Skeletal muscle satellite cell (primary cell): ENCODE results near the gene TMEM9B.

Experiments
- H3K27me3 ChIP-seq: 2 replicates; pipeline ENCODE4 v1.7.0; 2013; ENCODE audit warnings: low read length; ENCODE audit not compliant: control insufficient read depth, insufficient read depth
- H3K36me3 ChIP-seq: 2 replicates; pipeline ENCODE4 v1.7.0; 2013; ENCODE audit warnings: mild to moderate bottlenecking, control low read depth, low read length; ENCODE audit not compliant: insufficient read depth
- H3K4me1 ChIP-seq: 2 replicates; pipeline ENCODE4 v1.7.0; 2013; ENCODE audit warnings: low read length; ENCODE audit not compliant: control insufficient read depth, insufficient read depth
- H3K4me2 ChIP-seq: 2 replicates; pipeline ENCODE4 v1.7.0; 2013; ENCODE audit warnings: mild to moderate bottlenecking, low read length
- H3K4me3 ChIP-seq: 2 replicates; pipeline ENCODE4 v1.7.0; 2013; ENCODE audit warnings: low read length
- H3K9ac ChIP-seq: 2 replicates; pipeline ENCODE4 v1.7.0; 2013; ENCODE audit warnings: mild to moderate bottlenecking, low read depth, low read length, moderate library complexity
- H3K9me3 ChIP-seq: replicated peaks from 2 replicates; pipeline ENCODE4 v1.7.0; 2013; ENCODE audit warnings: mild to moderate bottlenecking, control low read depth, low read length

TMEM9B gene

DNA sequence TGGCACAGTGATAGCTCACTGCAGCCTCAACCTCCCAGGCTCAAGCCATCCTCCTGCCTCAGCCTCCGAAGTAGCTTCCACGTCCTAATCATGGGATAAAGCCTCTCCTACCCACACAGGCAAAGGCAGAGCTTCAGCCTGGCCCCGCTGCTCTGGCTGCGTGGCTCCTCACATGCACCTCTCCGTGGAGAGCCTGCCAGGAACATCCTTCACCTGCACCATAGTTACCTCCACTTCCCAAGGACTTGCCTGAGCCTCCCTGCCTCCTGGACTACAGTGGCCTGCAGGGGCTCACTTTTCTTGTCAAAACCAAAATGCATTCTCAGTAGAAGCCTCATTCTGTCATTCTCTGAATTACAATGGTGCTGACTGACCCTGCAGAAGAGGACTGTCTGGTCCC lies 38.0 kb downstream of the TMEM9B start:
- Histone ChIP-seq H3K4me2 (no peak overlapping the region), H3K27me3 (no peaks in the 10 kb centered on the region), H3K4me1 (peaks cover 8% of the 10 kb centered on the region), H3K4me3 (no peak overlapping the region), H3K36me3 (peaks cover 24% of the 10 kb centered on the region), H3K9me3 (no peaks in the 10 kb centered on the region), H3K9ac (no peak overlapping the region)

DNA sequence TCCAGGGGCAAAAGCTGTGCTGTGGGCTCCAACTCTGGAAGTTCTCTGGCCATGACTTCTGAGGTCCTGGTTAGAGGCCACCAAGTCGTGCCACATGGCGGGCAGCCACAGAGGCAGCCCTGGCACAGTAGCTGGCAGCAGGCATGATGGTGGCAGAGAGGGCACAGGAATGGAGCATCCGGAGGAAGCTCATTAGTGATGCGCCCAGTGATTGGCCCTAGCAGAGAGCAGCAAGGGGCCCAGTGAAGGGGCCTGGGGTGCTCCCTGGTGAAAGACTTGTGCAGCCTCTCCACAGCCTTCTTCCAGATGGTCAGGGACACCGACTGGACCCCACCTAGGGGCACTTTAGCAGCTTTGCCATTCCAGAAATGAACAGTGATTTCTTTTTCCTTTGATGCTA lies 38.5 kb downstream of the TMEM9B start:
- H3K4me3 ChIP-seq: no peak overlapping the region
- no peaks in the 10 kb centered on the region for H3K9me3 ChIP-seq
- H3K27me3 ChIP-seq: no peaks in the 10 kb centered on the region
- peaks cover 8% of the 10 kb centered on the region for H3K4me1 ChIP-seq
- H3K9ac ChIP-seq: no peak overlapping the region
- H3K36me3 ChIP-seq: peaks cover 29% of the 10 kb centered on the region
- no peak overlapping the region for H3K4me2 ChIP-seq

DNA sequence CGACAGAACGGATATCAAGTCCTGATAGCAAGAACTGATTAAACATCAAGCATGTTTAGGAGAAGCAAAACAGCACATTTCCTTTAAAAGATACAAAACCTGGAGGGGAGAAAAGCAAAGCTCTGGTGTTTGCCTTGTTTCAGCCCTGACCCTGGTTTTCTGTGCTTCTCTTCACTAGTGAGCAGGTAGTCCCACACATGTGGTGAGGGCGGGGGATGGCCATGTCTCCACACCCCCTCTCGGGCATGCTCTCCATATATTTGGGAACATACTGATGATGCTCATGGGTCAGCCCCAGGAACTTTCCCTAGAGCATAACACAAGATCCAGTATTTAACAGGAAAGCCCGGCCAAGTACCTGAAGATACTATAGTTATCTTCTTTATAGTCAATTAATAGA lies 41.6 kb downstream of the TMEM9B start:
- peaks cover 16% of the 10 kb centered on the region for H3K4me1 ChIP-seq
- H3K4me2 ChIP-seq: no peak overlapping the region
- no peaks in the 10 kb centered on the region for H3K9me3 ChIP-seq
- peaks cover 55% of the 10 kb centered on the region for H3K36me3 ChIP-seq
- H3K9ac ChIP-seq: no peak overlapping the region
- H3K4me3 ChIP-seq: no peak overlapping the region
- H3K27me3 ChIP-seq: no peaks in the 10 kb centered on the region

DNA sequence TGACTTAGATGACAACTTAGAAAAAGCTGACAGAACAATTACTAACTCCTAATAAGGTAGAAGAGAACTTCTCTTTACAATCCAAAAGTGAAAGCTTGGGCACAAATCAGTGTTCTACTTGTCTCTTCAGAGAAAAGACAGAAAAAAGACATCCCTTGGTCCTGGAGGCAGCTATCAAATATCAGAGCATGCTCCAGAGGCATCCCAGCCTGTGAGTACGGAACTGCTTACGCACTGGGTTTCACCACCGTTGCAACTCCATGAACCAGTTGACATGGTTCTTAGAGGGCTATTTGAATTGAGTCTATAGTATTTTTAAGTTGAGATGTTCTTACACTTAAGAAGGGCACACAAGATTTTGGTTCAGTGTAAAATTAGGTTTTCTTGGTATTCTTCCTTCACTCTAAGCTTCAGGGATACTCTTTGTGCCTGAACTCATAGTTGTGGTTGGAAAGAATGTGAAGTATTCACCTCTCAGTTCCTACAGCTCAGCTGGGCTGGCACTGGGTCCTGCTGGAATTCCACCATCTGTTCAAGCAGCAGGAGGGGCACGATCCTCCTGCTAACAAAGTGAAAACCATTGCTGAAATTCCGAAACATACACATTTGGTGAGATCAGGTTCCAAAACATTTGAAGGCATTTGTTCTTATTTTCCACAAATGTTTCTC lies 47.0 kb downstream of the TMEM9B start:
- Histone ChIP-seq H3K27me3 (no peaks in the 10 kb centered on the region), H3K9ac (peak overlapping the region; percentile 71), H3K4me1 (peaks cover 40% of the 10 kb centered on the region), H3K4me2 (peak overlapping the region; percentile 80), H3K36me3 (peaks cover 49% of the 10 kb centered on the region), H3K9me3 (no peaks in the 10 kb centered on the region), H3K4me3 (peak overlapping the region; percentile 58)

DNA sequence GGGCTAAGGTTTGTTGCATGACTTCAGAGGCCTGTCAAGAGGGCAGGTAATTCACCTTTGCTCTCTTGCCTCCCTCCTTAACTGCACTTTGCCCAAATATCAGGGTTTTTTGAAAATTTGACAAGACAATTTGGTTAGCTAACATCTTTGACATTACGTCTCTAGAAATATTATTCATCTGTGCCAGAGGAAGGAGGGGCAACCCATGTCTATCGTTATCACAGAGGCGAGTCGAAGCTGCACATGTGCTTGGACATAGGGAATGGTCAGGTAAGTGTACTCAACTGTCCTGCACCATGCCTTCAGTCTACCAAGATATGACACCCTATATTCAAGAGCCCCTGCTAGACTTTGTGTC lies 49.6 kb downstream of the TMEM9B start:
- Histone ChIP-seq H3K4me2 (peak overlapping the region; percentile 79), H3K36me3 (peaks cover 26% of the 10 kb centered on the region), H3K4me3 (no peak overlapping the region), H3K4me1 (peaks cover 50% of the 10 kb centered on the region), H3K9ac (no peak overlapping the region), H3K9me3 (no peaks in the 10 kb centered on the region), H3K27me3 (no peaks in the 10 kb centered on the region)

DNA sequence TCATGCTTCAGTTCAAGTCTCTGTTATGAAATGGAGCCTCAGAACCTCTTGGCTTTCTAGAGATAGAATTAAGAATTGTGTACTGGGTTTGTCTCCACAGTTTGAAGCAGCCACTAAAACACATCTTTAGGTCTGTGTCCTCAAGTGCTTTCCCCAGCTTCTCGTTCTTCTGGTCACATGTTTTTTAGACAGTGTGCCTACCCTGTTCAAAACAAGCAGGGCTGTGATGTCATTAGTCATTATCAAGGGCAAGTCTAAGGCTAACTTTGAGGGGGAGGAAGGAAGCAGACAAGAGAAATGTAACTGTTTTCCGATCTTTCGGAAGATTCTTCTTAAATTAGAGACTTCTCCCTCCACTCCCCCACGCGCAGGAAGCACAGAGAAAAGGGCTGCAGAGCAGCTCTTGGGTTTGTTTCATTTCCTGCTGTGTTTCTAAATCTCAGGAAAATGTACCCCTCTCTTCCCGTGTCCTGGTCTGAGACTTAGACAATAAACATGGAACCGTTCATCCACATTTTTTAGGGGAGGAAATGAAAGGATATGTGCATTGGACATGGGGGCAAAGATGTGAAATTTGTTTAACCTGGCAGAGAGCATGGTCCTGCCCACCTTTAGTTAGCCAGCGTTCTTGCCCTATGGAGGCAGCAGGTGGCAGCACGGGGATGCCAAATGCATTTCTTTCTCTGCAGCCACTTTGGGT lies 50.1 kb downstream of the TMEM9B start:
- Histone ChIP-seq H3K4me3 (peak overlapping the region; percentile 57), H3K4me2 (peak overlapping the region; percentile 79), H3K27me3 (no peaks in the 10 kb centered on the region), H3K4me1 (peaks cover 50% of the 10 kb centered on the region), H3K36me3 (peaks cover 23% of the 10 kb centered on the region), H3K9me3 (no peaks in the 10 kb centered on the region), H3K9ac (peak overlapping the region; percentile 57)

DNA sequence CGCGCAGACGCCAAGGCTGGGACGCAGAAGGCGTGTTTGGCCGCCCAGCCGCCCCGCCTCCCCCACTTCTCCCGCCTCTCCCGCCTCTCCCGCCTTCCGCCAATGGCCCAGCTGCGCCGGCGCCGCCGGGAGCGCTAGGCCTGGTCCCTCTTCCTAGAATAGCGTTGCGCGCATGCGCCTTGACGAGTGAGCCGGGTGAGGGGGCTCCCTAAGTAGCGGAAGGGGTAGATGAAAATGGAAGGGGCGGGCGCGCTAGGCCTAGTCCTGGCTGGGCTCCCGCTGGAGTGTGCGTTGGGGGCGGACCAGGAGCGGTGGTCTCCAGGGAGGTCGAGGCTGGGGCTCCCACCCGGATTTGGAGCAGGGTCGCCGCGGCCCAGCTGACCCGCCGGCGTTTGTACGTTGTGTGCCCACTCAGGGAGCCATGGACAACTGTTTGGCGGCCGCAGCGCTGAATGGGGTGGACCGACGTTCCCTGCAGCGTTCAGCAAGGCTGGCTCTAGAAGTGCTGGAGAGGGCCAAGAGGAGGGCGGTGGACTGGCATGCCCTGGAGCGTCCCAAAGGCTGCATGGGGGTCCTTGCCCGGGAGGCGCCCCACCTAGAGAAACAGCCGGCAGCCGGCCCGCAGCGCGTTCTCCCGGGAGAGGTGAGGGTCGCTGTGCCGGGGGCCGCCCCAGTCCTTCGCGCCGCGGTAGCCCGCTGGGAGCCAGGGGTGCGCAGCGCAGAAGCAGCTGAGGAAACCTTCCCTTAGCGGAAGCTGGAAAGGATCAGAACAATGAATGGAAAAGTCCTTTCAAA lies 53.0 kb downstream of the TMEM9B start, which contains the start of gene AKIP1:
AKIP1 (plus strand) TSS at position 161 of the 795 bp plus-strand sequence; CDS start at position 422, 261 bp downstream.
- Histone ChIP-seq H3K4me2 (peak within 1 kb of the TSS; percentile 90), H3K36me3 (peaks cover 5% of the 10 kb centered on the region), H3K4me1 (peaks cover 40% of the 10 kb centered on the region), H3K4me3 (peak within 1 kb of the TSS; percentile 93), H3K9me3 (no peaks in the 10 kb centered on the region), H3K9ac (peak within 1 kb of the TSS; percentile 95), H3K27me3 (no peaks in the 10 kb centered on the region)

DNA sequence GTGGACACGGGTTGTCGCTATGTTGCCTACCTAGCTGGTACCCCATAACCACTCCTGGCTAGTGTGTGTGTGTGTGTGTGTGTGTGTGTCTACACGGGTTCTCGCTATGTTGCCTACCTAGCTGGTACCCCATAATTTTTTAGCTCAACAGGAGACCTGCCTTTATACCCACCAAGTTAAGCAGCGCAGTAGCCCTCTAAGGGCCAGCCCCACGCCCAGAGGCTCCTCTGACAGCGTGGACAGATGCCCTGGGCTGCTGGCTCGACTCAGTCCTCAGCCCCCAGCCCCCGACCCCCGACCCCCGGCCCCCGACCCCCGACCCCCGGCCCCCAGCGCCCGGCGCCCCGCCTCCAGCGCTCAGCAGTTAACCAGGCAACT lies 53.6 kb downstream of the TMEM9B start:
- Histone ChIP-seq H3K9ac (peak overlapping the region; percentile 66), H3K4me3 (peak overlapping the region; percentile 72), H3K27me3 (no peaks in the 10 kb centered on the region)

DNA sequence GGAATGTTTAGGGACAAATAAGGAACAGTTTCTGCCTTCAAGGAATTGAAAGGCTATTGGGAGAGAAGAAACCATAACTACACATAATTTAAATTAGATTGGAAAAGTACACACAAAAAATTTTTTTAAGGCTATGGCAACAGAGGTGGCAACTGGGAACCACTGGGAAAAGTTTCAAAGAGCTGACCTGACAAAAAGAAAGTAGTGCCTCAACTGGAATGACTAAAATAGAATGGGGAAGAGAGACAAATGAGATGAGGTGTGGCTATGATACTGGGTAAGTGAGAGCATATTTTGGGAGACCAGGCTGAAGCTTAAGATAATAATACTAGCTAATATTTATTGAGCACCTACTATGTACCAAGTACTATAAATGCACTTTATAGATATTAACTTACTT lies 56.1 kb downstream of the TMEM9B start:
- H3K4me3 ChIP-seq: no peak overlapping the region
- H3K4me1 ChIP-seq: peaks cover 36% of the 10 kb centered on the region
- no peak overlapping the region for H3K4me2 ChIP-seq
- H3K9me3 ChIP-seq: no peaks in the 10 kb centered on the region
- no peaks in the 10 kb centered on the region for H3K27me3 ChIP-seq
- H3K36me3 ChIP-seq: no peaks in the 10 kb centered on the region
- H3K9ac ChIP-seq: no peak overlapping the region

More for the DNA sequence above, 53.6 kb downstream of the TMEM9B start:
- Histone ChIP-seq H3K4me2 (peak overlapping the region; percentile 90), H3K4me1 (peaks cover 45% of the 10 kb centered on the region), H3K9me3 (no peaks in the 10 kb centered on the region), H3K36me3 (peaks cover 5% of the 10 kb centered on the region)

DNA sequence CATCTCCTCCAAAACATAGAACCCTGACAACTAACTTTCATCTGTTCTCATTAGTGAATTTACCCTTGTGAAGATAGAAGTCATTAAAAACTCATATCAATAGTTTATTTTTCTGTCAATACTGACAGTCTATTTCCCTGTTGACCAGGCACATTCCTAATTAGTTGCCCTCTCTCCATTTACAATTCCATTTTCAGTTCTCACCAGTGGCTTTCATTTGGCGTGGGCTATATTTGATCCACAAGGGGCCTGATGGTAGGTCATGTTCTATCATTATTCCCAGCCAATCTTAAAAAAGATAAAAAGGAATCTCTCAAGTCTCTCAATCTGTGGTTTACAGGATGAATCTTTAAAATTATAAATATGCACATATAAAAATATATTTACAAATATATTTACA lies 57.1 kb downstream of the TMEM9B start:
- no peak overlapping the region for H3K9ac ChIP-seq
- no peaks in the 10 kb centered on the region for H3K9me3 ChIP-seq
- peaks cover 31% of the 10 kb centered on the region for H3K4me1 ChIP-seq
- H3K4me2 ChIP-seq: peak overlapping the region; percentile 44
- no peaks in the 10 kb centered on the region for H3K27me3 ChIP-seq
- no peak overlapping the region for H3K4me3 ChIP-seq
- no peaks in the 10 kb centered on the region for H3K36me3 ChIP-seq

DNA sequence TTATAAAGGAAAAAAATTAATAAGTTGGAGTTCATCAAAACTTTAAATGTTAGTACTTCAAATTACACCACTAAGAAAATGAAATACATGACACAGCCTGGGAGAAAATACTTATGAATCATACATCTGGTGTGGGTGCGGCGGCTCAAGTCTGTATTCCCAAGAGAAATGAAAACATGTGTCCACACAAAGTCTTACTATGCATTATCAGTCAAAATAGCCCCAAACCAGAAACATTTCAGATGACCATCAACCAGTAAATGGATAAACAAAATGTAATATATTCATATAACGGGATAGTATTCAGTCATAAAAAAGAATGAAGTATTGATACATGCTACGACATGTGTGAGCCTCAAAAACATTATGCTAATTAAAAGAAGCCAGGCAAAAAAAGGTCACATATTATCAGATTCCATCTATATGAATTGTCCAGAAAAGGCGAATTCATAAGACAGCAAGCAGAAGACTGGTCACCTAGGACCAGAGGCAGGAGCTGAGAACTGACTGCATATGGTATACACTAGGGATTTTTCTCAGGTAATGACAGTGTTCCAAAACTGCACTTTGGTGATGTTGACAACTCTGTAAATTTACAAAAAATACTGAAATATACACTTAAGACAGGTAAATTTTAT lies 58.6 kb downstream of the TMEM9B start:
- no peaks in the 10 kb centered on the region for H3K9me3 ChIP-seq
- no peak overlapping the region for H3K9ac ChIP-seq
- H3K27me3 ChIP-seq: no peaks in the 10 kb centered on the region
- no peaks in the 10 kb centered on the region for H3K36me3 ChIP-seq
- H3K4me2 ChIP-seq: peak overlapping the region; percentile 13
- peaks cover 29% of the 10 kb centered on the region for H3K4me1 ChIP-seq
- H3K4me3 ChIP-seq: no peak overlapping the region
